Eye (tissue), 1 donor: ENCODE results near the gene PITX1.
"Not testable (repeated sequence)": the region's sequence is repeated elsewhere in the genome, so short reads cannot be mapped to it uniquely, and the experiment has no call there.

Experiments
- DNase-seq: peaks from one replicate; pipeline ENCODE4 v3.0.0-alpha.2; 2015

PITX1 gene

DNA sequence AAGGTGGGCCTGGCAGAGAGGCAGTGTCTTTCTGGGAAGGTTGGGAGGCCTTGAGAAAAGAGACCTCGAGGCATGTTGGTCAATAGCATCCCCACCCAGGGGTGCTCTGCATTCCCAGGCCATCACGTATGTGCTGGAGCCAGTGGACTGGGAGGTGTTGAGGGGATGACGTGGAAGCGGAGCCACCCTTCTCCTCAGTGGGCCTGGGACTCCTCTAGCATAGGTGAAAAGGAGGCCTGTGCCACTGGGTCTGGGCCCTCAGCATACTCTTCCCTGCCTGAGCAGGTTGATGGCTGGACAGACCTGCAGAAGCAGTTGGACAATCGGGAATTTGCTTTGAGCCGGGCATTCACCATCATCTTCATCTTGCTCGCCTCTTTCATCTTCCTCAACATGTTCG lies 25.5 kb downstream of the PITX1 start:
- no peak for DNase-seq

DNA sequence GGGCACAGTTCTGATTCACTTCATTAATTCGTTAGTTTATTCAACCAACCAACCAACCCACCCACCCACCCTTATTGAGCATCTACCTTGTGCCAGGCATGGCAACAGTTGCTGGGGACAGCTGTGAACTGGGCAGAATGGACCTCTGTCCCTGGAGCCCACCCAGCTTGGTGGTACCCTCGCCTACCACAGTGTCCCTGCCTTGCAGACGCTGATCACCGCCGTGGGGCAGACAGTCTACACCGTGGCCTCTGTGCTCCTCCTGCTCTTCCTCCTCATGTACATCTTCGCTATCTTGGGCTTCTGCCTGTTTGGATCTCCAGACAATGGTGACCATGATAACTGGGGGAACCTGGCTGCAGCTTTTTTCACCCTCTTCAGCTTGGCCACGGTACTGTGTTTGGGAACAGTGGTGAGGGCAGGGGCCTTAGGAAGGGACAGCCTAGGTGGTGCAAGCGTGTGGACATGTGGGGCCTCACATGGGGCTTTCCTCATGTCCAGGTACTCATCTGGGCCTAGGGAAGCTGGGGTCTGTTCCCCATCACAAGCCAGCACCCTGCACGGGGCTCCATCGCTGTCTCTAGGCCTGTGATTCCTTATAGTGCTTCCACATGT lies 26.2 kb downstream of the PITX1 start:
- DNase-seq, result no peak

DNA sequence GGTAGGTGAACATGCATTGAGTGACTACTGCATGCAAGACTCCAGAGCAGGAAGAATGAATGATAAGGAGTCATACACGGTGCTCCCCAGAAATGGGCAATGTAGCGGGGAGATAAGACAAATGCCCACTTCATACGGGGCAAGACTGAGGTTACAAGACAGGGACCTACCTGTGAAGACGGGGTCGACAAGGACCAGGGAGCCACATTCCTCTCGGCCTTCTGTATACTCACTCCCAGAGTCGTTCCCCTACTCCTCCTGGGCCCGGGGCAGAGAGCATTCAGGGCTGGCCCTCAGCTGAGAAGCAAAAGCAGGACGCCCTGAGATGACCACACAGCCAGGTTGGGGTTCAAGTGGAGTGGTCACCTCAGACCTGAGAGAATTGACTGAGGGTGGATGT lies 26.7 kb downstream of the PITX1 start:
- no peak for DNase-seq

DNA sequence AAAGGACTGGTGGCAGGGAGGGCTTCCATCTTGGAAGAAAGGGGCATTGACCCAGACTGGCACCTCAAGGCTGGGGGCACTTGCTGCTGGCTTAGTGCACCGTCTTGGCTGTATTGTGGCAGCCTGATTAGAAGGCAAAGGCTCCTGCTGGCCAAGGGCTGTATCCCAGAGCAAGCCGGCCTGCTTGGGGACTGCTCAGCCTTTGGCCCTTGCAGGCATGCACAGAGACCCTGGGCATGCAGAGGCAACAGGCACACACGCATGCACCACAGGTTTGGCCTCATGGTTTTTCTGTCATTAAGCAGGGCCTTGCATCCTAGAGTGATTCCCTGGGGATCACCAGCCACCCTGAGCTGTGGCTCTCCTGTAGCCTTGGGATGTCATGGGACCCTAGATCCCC lies 29.0 kb downstream of the PITX1 start:
- DNase-seq, result no peak

DNA sequence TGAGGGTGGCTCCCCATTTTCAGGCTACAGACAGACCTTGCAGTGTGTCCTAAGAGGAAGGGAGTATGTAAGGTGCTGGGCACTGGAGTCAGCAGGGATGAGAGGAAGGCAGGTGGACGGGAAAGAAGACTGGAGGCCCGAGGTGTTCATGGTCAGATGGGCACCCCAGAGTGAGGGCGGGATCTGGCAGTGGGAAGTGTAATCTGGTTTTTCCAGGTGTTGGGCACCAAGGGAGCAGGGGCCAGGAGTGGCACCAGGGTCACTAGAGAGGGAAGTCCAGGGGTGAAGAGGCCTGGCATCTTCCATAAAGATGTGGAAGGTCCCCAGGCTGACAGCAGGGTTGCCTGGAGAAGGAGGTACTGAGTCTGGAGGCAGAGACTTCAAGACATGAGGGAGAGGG lies 29.7 kb downstream of the PITX1 start:
- no peak for DNase-seq

DNA sequence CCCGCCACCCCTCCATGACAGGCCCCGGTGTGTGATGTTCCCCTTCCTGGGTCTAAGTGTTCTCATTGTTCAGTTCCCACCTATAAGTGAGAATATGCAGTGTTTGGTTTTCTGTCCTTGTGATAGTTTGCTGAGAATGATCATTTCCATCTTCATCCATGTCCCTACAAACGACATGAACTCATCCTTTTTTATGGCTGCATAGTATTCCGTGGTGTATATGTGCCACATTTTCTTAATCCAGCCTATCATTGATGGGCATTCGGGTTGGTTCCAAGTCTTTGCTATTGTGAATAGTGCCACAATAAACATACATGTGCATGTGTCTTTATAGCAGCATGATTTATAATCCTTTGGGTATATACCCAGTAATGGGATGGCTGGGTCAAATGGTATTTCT lies 36.0 kb downstream of the PITX1 start:
- DNase-seq, result not testable (repeated sequence)

DNA sequence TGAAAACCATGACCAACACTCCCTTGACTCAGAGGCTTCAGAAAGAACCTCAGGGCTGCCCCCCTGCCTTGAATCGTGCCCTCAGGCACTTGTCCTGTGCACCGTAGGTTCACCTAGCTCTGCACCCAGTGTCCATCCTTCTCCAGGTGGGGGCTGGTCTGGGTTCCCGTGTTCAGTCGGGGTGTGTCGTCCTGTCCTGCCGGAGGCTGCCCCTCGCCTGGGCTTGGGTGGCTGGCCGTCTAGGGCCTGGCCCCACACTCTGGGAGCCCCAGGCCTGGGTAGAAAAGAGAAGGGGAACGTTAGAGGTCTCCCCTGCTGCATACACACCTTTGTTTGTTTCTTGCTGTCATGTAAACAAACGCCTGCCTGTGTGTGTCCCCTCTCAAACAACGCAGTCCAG lies 37.0 kb downstream of the PITX1 start:
- no peak for DNase-seq

DNA sequence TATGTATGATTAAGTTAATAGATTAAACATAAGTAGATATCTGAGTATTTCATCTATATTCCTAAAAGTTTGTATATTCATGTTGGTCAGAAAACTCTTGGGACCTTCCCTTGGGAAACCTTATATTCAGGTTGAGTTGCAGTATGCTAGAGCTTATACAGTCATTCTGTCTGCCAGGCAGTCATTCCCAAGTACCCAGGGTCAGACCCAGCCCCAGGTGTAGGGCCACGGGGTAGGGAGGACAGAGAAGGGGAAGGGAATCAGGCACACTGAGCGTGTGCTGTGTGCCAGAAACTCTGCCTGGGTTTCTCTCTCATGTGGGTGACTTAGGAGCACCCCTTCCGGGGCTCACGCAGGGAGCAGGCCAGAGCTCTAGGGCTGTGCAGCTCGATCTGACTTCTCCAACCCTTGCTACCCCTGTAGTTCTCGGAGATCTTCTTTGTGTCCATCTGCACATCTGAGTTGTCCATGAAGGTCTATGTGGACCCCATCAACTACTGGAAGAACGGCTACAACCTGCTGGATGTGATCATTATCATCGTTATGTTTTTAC lies 38.1 kb downstream of the PITX1 start:
- DNase-seq, result no peak

DNA sequence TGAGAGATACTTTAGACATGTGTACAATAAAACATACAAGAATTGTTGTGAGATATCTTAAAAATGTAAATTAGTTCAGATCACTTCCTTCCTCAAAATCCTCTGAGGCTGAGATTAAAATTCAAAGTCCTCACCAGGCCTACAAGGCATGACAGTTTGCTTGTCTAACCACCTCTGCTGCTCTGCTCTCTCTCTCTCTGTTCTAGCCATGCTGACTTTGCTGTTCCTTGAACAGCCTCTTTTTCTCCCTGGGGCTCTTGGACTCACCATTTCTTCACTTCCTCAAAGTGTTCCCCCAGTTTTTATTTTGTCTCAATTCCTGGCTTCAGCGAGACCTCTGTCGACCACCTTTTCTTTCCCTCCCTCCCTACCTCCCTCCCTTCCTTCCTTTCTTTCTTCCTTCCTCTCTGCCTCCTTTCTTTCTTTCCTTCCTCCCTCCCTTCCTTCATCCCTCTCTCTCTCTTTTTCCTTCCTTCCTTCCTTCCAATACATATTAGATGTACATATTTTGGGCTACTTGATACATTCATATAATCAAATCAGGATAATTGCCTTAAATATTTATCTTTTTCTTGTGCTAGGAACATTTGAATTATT lies 39.4 kb downstream of the PITX1 start:
- DNase-seq, result no peak

DNA sequence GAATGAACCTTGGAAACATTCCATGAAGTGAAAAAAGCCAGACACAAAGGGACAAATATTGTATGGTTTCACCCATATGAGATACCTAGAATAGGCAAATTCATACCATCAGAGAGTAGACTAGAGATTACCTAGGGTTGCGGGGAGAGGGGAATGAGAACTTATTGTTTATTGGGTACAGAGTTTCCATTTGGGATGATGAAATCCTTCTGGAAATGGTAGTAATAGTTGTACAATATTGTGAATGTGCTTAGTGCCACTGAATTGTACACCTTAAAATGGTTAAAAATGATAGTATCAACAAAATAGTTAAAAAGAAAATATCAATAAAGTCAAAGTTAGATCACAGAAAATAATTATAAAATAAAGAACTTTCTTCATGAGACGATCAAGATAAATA lies 40.9 kb downstream of the PITX1 start:
- no peak for DNase-seq

DNA sequence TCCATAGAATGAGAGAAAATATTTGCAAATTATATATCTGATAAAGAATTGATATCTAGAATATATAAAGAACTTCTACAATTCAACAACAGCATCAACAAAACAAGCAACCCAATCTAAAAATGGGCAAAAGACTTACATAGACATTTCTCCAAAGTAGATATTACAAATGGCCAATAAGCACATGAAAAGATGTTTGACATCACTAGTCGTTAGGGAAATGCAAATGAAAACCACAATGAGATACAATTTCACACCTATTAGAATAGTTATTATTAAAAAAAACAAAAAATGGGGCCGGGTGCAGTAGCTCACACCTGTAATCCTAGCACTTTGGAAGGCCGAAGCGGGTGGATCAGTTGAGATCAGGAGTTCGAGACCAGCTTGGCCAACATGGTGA lies 41.9 kb downstream of the PITX1 start:
- no peak for DNase-seq

DNA sequence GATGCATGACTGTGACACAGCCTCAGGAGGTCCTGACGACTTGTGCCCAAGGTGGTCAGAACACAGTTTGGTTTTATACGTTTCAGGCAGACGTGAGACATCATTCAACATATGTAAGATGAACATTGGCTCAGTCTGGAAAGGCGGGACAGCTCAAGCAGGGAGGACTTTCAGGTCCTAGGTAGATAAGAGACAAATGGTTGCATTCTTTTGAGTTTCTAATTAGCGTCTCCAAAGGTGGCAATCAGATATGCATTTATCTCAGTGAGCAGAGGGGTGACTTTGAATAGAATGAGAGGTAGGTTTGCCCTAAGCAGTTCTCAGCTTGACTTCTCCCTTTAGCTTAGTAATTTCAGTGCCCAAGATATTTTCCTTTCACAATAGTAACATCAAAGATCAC lies 43.8 kb downstream of the PITX1 start:
- DNase-seq, result not testable (repeated sequence)

DNA sequence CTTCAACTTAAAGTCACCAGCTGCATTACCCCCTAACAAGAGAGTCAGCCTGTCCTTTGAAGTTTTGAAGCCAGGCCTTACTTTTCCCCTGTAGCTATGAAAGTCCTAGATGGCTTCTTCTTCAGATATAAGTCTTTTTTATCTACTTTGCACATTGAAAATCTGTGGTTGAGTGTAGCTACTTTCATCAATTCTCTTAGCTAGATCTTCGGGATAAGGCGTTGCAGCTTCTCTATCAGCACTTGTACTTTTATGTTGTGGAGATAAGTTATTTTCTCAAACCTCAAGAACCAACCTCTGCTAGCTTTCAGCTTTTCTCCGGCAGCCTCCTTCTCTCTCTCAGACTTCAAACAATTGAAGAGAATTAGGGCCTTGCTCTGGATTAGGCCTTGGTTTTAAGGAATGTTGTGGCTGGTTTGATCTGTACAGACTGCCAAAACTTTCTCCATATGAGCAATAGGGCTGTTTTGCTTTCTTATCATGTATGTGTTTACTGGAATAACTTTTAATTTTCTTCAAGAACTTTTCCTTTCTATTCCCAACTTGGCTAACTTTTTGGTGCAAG lies 44.7 kb downstream of the PITX1 start:
- DNase-seq, result no peak

DNA sequence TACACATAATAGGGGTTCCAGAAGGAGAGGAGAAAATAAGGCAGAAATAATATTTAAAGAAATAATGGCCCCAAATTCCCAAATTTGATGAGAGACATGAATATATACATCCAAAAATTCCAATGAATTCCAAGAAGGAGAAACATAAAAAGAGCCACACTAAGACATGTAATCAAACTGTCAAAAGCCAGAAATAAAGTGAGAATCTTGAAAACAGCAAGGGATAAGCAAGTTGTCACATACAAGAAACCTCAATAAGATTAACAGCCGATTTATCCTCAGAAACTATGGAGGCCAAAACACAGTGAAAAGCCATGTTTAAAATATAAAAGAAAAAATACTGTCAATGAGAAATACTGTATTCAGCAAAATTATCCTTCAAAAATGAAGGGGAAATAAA lies 51.8 kb downstream of the PITX1 start:
- DNase-seq, result peak; percentile 3

DNA sequence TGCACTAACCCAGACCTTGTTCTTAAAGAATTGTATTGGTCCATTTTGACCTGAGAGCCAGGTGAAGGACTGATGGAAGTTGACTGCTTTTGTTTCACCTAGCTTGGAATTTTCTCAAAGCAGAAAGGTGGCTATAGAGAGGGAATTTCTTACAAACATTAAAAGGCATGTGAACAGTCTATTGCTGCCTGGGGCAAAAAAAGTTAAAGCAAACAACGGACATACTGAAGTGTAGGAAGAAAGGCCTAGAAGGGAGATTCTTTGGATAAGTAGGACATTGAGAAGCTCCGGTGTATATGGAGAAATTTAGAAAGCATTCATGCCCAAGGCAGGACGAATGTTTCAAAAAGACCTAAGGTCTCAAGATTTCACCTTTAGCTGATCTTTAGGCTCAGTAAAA lies 54.6 kb downstream of the PITX1 start:
- no peak for DNase-seq
